Measurements from ENCODE around the gene TNIK.

Gene TNIK

GRCh38 chr3:171342200-171342599 lies 118.0 kb downstream of the TNIK start:
- DNase-seq (ENCODE audit: insufficient read length, low spot score) (no peak), FAIRE-seq (no peak)
- TF ChIP-seq POLR2A (IDR thresholded peaks at IDR 0.05; ENCODE audit: low read depth, low read length): no peak

GRCh38 chr3:171340434-171340833 lies 119.8 kb downstream of the TNIK start:
- DNase-seq (ENCODE audit: insufficient read length, low spot score) (no peak), FAIRE-seq (no peak)
- no peak for TF ChIP-seq POLR2A (IDR thresholded peaks at IDR 0.05; ENCODE audit: low read depth, low read length)

- no peak for FAIRE-seq
- DNase-seq (ENCODE audit: insufficient read length, low spot score): no peak
- no peak for TF ChIP-seq POLR2A (IDR thresholded peaks at IDR 0.05; ENCODE audit: low read depth, low read length)
Measured at GRCh38 chr3:171339598-171339997, 120.6 kb downstream of the TNIK start.

GRCh38 chr3:171336406-171336805 lies 123.8 kb downstream of the TNIK start:
- no peak for FAIRE-seq
- no peak for TF ChIP-seq POLR2A (IDR thresholded peaks at IDR 0.05; ENCODE audit: low read depth, low read length)
- no peak for DNase-seq (ENCODE audit: insufficient read length, low spot score)

- TF ChIP-seq POLR2A (IDR thresholded peaks at IDR 0.05; ENCODE audit: low read depth, low read length): no peak
- FAIRE-seq (no peak), DNase-seq (ENCODE audit: insufficient read length, low spot score) (no peak)
Measured at GRCh38 chr3:171335559-171335958, 124.6 kb downstream of the TNIK start.

- no peak for DNase-seq (ENCODE audit: insufficient read length, low spot score)
- no peak for TF ChIP-seq POLR2A (IDR thresholded peaks at IDR 0.05; ENCODE audit: low read depth, low read length)
- FAIRE-seq: no peak
Measured at GRCh38 chr3:171334465-171334811, 125.8 kb downstream of the TNIK start.

- TF ChIP-seq POLR2A (IDR thresholded peaks at IDR 0.05; ENCODE audit: low read depth, low read length): no peak
- FAIRE-seq (no peak), DNase-seq (ENCODE audit: insufficient read length, low spot score) (no peak)
Measured at GRCh38 chr3:171333784-171334464, 126.3 kb downstream of the TNIK start.

GRCh38 chr3:171330938-171331337 lies 129.3 kb downstream of the TNIK start:
- no peak for TF ChIP-seq POLR2A (IDR thresholded peaks at IDR 0.05; ENCODE audit: low read depth, low read length)
- DNase-seq (ENCODE audit: insufficient read length, low spot score) (no peak), FAIRE-seq (no peak)

GRCh38 chr3:171329746-171330145 lies 130.5 kb downstream of the TNIK start:
- TF ChIP-seq POLR2A (IDR thresholded peaks at IDR 0.05; ENCODE audit: low read depth, low read length): no peak

GRCh38 chr3:171328419-171329082 lies 131.7 kb downstream of the TNIK start:
- TF ChIP-seq POLR2A (IDR thresholded peaks at IDR 0.05; ENCODE audit: low read depth, low read length): no peak
- FAIRE-seq: peak; percentile 60
- no peak for DNase-seq (ENCODE audit: insufficient read length, low spot score)

More at GRCh38 chr3:171329746-171330145, 130.5 kb downstream of the TNIK start:
- FAIRE-seq (no peak), DNase-seq (ENCODE audit: insufficient read length, low spot score) (no peak)

GRCh38 chr3:171327441-171328174 lies 132.6 kb downstream of the TNIK start:
- DNase-seq (ENCODE audit: insufficient read length, low spot score): no peak
- no peak for FAIRE-seq
- no peak for TF ChIP-seq POLR2A (IDR thresholded peaks at IDR 0.05; ENCODE audit: low read depth, low read length)

- FAIRE-seq (no peak), DNase-seq (ENCODE audit: insufficient read length, low spot score) (no peak)
- TF ChIP-seq POLR2A (IDR thresholded peaks at IDR 0.05; ENCODE audit: low read depth, low read length): no peak
Measured at GRCh38 chr3:171326717-171327440, 133.3 kb downstream of the TNIK start.

GRCh38 chr3:171323938-171324536 lies 136.2 kb downstream of the TNIK start:
- no peak for DNase-seq (ENCODE audit: insufficient read length, low spot score)
- no peak for FAIRE-seq
- no peak for TF ChIP-seq POLR2A (IDR thresholded peaks at IDR 0.05; ENCODE audit: low read depth, low read length)

Data from H54 (cell line).